ENCODE data around the gene TRAPPC3L.

DNA sequence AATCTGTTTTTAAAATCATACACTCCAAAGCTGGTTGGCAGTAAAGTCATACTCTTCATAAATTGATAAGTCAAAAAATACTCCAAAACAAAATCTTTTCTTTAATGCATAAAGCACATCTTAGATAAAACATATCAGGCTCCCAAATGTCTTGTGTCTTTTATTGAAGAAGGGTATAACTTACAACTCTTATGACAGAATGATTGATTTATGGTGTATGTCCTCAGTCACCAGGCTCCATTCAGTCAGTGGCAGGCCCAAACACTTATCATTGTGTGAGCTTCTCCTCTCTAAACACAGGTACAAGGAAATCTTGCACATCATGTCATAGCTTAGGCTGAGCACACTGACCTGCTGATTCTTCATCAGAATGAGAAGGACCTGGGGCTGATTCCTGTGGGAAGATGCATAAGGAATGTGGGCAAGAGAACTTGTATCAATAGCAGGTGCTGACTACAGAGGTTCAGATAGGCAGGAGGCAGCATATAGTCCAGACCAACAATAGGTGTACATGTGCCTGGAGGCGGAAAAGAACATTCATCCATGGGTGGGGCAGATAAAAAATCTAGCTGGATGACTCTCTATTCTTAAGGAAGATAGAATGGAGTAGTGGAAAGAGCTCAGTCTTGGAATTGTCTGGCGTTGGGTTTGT lies 32.1 kb downstream of the TRAPPC3L start:
- TF ChIP-seq, protein P1, sequence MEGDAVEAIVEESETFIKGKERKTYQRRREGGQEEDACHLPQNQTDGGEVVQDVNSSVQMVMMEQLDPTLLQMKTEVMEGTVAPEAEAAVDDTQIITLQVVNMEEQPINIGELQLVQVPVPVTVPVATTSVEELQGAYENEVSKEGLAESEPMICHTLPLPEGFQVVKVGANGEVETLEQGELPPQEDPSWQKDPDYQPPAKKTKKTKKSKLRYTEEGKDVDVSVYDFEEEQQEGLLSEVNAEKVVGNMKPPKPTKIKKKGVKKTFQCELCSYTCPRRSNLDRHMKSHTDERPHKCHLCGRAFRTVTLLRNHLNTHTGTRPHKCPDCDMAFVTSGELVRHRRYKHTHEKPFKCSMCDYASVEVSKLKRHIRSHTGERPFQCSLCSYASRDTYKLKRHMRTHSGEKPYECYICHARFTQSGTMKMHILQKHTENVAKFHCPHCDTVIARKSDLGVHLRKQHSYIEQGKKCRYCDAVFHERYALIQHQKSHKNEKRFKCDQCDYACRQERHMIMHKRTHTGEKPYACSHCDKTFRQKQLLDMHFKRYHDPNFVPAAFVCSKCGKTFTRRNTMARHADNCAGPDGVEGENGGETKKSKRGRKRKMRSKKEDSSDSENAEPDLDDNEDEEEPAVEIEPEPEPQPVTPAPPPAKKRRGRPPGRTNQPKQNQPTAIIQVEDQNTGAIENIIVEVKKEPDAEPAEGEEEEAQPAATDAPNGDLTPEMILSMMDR (IDR thresholded peaks at IDR 0.05; ENCODE audit: borderline replicate concordance, extremely low read depth, low read length, poor library complexity, severe bottlenecking), result no peak
- no peak for TF ChIP-seq EZH2 (IDR thresholded peaks at IDR 0.05; ENCODE audit: borderline replicate concordance, low read depth, low read length, severe bottlenecking)
